Measurements from ENCODE around the gene SERPINF2. TPM values are rescaled to one million over a fixed set of nuclear protein-coding genes. Genes with fewer than 3 reads are reported as not detected.
"Not testable (repeated sequence)": the region's sequence is repeated elsewhere in the genome, so short reads cannot be mapped to it uniquely, and the experiment has no call there.

The SERPINF2 gene
- total and polyA plus RNA-seq, 3 donors from 2014 or later, result 15.3 to 41.9 (median 31.7) TPM

DNA sequence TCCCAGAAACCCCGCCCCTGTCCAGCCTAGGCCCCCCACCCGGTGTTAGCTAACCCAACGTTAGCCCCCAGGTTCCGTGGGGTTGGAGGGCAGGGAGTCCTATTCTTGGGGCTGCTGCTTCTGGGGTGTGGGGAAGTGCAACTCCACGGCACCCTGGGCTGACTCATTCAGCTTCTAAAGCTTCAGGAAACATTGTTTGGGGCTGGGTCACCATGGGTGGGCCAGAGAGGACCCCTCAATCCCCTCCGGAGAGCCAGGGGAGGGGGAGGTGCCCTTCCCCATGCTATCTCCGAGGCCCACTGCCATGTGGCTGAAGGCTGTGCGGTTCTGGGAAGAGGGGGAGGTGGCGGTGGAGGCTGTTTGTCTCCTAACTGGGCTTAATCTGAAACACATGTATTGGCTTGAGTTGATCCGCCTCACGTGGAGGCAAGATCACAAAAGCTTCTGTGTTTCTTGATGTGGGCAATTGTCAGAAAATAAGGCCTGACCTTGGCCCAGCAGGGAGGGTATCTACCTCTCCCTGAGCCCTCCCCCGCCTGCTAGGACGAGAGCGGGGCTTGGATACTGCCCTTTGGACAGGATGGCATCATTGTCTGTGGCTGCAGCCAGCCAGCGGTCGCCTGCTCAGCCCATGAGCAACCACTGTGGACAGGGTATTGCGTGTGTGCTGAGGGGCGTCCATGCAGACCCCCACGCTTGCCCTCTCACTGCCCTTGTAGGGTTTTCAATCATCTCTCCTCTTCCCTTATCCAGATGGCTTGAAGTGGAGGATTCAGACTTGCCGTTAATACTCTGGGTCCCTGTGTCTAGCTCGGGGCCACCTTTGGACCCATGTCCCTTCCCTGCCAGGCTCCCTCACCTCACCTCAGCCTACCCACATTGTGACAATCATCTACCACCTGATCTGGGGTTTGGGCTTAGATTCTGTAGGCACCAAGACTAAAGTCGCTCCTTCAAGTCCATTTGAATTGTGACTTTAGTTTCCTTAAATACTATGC lies 20.5 kb downstream of the SERPINF2 start:
- 42 to 54% methylated on average over 18 to 22 of the region's 22 CpGs for WGBS, 2 donors

DNA sequence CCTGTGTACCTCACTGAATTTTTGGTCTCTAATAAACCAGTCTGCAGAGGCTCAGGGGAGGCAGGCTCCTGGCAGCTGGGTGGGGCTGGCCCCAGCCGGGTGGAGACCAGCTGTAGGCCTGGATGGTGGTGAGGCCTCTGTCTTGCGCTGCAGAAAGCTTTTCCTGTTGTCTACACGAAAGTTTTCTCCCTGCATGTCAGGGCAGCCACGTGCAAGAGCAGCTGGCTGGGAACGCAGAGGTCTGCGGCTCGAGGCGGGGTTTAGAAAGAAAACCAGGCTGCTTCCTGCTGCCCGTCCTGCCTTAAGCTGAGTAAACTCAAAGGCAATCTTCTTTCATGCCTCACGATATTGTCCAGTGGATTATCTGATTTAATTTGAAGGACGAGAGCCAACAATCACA lies 21.6 kb downstream of the SERPINF2 start:
- H3K9me3 ChIP-seq, result no peaks in the 10 kb centered on the region
- H3K4me3 ChIP-seq, result peak overlapping the region; percentile 56 to 70
- TF ChIP-seq, protein P1, sequence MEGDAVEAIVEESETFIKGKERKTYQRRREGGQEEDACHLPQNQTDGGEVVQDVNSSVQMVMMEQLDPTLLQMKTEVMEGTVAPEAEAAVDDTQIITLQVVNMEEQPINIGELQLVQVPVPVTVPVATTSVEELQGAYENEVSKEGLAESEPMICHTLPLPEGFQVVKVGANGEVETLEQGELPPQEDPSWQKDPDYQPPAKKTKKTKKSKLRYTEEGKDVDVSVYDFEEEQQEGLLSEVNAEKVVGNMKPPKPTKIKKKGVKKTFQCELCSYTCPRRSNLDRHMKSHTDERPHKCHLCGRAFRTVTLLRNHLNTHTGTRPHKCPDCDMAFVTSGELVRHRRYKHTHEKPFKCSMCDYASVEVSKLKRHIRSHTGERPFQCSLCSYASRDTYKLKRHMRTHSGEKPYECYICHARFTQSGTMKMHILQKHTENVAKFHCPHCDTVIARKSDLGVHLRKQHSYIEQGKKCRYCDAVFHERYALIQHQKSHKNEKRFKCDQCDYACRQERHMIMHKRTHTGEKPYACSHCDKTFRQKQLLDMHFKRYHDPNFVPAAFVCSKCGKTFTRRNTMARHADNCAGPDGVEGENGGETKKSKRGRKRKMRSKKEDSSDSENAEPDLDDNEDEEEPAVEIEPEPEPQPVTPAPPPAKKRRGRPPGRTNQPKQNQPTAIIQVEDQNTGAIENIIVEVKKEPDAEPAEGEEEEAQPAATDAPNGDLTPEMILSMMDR (IDR thresholded peaks at IDR 0.05), result no peak
- TF ChIP-seq POLR2A (IDR thresholded peaks at IDR 0.05), result no peak
- DNase-seq, result peak; percentile 84
- no peaks in the 10 kb centered on the region for H3K27me3 ChIP-seq
- H3K27ac ChIP-seq, result peak overlapping the region; percentile 93
- H3K4me1 ChIP-seq, result peaks cover 49% of the 10 kb centered on the region
- WGBS, 2 donors, result 15 to 19% methylated on average over 11 of the region's 11 CpGs
- H3K36me3 ChIP-seq (ENCODE audit: low read depth, missing control alignments), result no peaks in the 10 kb centered on the region
- intact Hi-C loops (cut with DNase I; ENCODE audit: low total_unique reads), result no loop called here

More for the DNA sequence above, 20.5 kb downstream of the SERPINF2 start:
- peak overlapping the region; percentile 56 to 70 for H3K4me3 ChIP-seq
- intact Hi-C loops (cut with DNase I; ENCODE audit: low total_unique reads), result no loop called here
- H3K27ac ChIP-seq, result peak overlapping the region; percentile 93
- peak; percentile 95 for DNase-seq
- H3K36me3 ChIP-seq (ENCODE audit: low read depth, missing control alignments), result no peaks in the 10 kb centered on the region
- H3K4me1 ChIP-seq, result peaks cover 49% of the 10 kb centered on the region
- TF ChIP-seq POLR2A (IDR thresholded peaks at IDR 0.05), result no peak
- H3K27me3 ChIP-seq, result no peaks in the 10 kb centered on the region
- no peaks in the 10 kb centered on the region for H3K9me3 ChIP-seq

DNA sequence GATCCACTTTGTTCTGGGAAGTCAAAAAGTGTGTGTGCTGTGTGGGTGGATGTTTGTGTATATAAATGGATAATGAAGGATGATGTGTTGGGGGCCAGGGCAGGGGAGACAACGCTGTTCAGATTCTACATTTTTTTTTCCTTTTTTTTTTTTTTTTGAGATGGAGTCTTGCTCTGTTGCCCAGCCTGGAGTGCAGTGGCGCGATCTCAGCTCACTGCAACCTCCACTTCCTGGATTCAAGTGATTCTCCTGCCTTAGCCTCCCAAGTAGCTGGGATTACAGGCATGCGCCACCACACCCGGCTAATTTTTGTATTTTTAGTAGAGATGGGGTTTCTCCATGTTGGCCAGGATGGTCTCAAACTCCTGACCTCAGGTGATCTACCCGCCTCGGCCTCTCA lies 22.0 kb downstream of the SERPINF2 start:
- WGBS, 2 donors, result 70 to 79% methylated on average over 7 of the region's 7 CpGs
- H3K4me3 ChIP-seq; H3K27me3 ChIP-seq; H3K9me3 ChIP-seq; DNase-seq; H3K36me3 ChIP-seq (ENCODE audit: low read depth, missing control alignments): not testable (repeated sequence)
- peak overlapping the region; percentile 93 for H3K27ac ChIP-seq
- H3K4me1 ChIP-seq, result peaks cover 48% of the 10 kb centered on the region
- intact Hi-C loops (cut with DNase I; ENCODE audit: low total_unique reads), result loop anchor here (5.0 kb wide), 1 partner anchor 32 kb away; no protein-coding TSS in a partner anchor

DNA sequence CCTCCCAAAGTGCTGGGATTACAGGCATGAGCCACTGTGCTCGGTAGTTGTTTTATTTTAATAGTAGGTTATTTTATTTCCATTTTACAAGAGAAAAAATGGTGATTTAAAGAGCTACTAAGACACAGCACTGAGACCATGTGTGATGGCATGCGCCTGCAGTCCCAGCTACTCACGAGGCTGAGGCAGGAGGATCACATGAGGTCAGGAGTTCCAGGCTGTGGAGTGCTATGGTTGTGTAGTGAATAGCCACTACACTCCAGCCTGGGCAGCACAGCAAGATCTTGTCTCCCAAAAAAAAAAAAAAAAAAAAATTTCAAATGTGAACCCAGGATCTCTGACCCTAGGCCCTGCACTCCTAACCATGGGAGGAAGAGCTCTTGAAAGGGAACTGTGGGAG lies 22.9 kb downstream of the SERPINF2 start:
- 70 to 73% methylated on average over 3 of the region's 3 CpGs for WGBS, 2 donors
- DNase-seq, result no peak
- H3K27me3 ChIP-seq, result no peaks in the 10 kb centered on the region
- no peaks in the 10 kb centered on the region for H3K36me3 ChIP-seq (ENCODE audit: low read depth, missing control alignments)
- TF ChIP-seq POLR2A (IDR thresholded peaks at IDR 0.05), result no peak
- TF ChIP-seq, protein P1 (IDR thresholded peaks at IDR 0.05), result no peak
- intact Hi-C loops (cut with DNase I; ENCODE audit: low total_unique reads), result loop anchor here (5.0 kb wide), 1 partner anchor 33 kb away; no protein-coding TSS in a partner anchor
- no peaks in the 10 kb centered on the region for H3K9me3 ChIP-seq
- no peak overlapping the region for H3K4me3 ChIP-seq
- peaks cover 44% of the 10 kb centered on the region for H3K4me1 ChIP-seq
- H3K27ac ChIP-seq, result peak overlapping the region; percentile 60 to 93

DNA sequence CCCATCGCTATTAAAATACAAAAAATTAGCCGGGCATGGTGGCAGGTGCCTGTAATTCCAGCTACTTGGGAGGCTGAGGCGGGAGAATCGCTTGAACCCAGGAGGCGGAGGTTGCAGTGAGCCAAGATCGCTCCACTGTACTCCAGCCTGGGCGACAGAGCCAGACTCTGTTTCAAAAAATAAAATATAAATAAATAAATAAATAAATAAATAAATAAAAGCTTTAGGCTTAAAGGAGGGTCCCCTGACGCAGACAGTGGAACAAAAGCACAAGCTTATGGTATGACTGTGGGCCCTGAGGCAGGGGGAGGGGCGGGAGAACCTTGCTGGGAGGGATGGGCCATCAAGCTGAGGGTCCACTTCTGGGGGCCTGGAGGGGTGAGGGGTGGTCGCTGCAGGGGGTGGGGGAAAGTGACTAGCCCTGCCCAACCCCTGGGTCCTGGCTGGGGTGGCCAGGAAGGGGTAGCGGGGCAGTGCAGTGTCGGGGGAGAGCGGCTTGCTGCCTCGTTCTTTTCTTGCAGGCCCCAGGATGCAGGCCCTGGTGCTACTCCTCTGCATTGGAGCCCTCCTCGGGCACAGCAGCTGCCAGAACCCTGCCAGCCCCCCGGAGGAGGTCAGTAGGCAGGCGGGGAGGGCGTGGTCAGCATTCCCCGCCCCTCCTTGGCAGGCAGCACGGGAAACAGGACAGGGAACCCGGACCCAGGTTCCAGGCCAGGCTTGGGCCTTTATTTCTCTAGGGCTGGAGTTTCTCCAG lies 23.9 kb downstream of the SERPINF2 start:
- Histone ChIP-seq H3K9me3 (no peaks in the 10 kb centered on the region), H3K4me3 (no peak overlapping the region), H3K4me1 (peaks cover 44% of the 10 kb centered on the region), H3K27ac (peak overlapping the region; percentile 60 to 93), H3K36me3 (ENCODE audit: low read depth, missing control alignments) (no peaks in the 10 kb centered on the region), H3K27me3 (no peaks in the 10 kb centered on the region)
- peak; percentile 83 for DNase-seq
- TF ChIP-seq, protein P1 (IDR thresholded peaks at IDR 0.05), result no peak
- TF ChIP-seq POLR2A (IDR thresholded peaks at IDR 0.05), result no peak
- intact Hi-C loops (cut with DNase I; ENCODE audit: low total_unique reads), result loop anchor here (5.0 kb wide), 1 partner anchor 34 kb away; no protein-coding TSS in a partner anchor
- whole genome bisulfite sequencing, 2 donors, result 69 to 82% methylated on average over 9 to 21 of the region's 21 CpGs
